ENCODE results near the gene LAMA2.
"Not testable (repeated sequence)": the region's sequence is repeated elsewhere in the genome, so short reads cannot be mapped to it uniquely, and the experiment has no call there.

LAMA2 gene

GRCh38 chr6:129073051-129073450 is 190.1 kb downstream of the LAMA2 start:
- DNase-seq (ENCODE audit: low read depth, low spot score), result no peak

DNA sequence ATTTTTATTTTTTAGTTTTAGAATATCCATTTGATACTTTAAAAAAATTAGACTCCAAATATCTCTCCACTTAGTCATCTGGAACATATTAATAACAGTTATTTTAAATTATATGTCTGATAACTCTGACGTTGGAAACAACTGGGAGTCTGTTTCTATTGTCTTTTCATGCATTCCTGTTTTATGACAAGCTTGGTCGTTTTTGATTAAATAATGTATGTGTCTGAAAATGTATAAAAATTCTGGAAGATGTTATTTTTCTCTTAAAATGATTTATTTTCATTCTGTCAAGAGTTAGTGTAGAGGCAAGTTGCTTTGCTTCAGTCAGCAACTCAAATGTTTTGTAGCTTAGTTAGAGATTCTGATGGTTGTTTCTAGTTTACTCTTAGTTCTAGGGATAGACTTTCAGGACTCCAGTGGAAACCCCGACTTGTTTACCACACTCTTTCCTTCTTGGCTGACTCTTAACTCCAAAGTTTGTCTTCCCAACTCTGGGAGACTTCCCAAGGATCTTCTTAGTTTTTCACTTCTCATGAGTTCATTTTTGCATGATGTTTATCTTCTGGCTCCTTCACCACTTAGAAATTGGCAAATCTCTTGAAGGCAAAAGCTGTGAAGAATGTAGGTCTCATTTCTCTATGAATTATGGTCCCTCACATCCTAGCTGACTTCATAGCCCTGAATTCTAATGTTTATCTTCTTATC is 190.9 kb downstream of the LAMA2 start:
- DNase-seq (ENCODE audit: low read depth, low spot score), result no peak

GRCh38 chr6:129084406-129084805 is 201.5 kb downstream of the LAMA2 start:
- no peak for DNase-seq (ENCODE audit: low read depth, low spot score)

GRCh38 chr6:129088481-129088880 is 205.5 kb downstream of the LAMA2 start:
- DNase-seq (ENCODE audit: low read depth, low spot score), result not testable (repeated sequence)

GRCh38 chr6:129089357-129089756 is 206.4 kb downstream of the LAMA2 start:
- DNase-seq (ENCODE audit: low read depth, low spot score), result no peak

- DNase-seq (ENCODE audit: low read depth, low spot score), result no peak
Observed at GRCh38 chr6:129094147-129094546, 211.2 kb downstream of the LAMA2 start.

- no peak for DNase-seq (ENCODE audit: low read depth, low spot score)
Observed at GRCh38 chr6:129096651-129097290, 213.8 kb downstream of the LAMA2 start.

GRCh38 chr6:129098061-129098553 is 215.2 kb downstream of the LAMA2 start:
- DNase-seq (ENCODE audit: low read depth, low spot score), result no peak

- DNase-seq (ENCODE audit: low read depth, low spot score), result no peak
Observed at GRCh38 chr6:129099696-129100095, 216.8 kb downstream of the LAMA2 start.

DNA sequence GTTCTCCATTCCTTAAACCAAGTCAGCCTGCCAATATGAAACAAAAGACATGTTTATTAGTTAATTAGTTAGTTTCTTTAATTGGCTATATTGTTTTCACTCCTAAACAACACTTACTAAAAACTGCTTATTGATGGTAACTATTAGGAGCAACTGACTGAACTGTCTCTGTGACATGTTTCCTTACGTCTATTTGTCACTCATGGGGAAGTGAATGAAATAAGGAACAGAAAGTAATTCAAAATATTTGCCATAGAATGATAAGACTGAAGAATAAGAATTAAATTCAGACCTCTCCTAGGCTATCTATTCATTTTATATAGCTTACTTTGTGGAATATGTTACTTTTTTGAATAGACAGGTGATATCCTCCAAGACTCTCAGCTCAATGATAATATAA is 217.2 kb downstream of the LAMA2 start:
- no peak for DNase-seq (ENCODE audit: low read depth, low spot score)

GRCh38 chr6:129102741-129103140 is 219.8 kb downstream of the LAMA2 start:
- DNase-seq (ENCODE audit: low read depth, low spot score), result no peak

- no peak for DNase-seq (ENCODE audit: low read depth, low spot score)
Observed at GRCh38 chr6:129104131-129104530, 221.2 kb downstream of the LAMA2 start.

- no peak for DNase-seq (ENCODE audit: low read depth, low spot score)
Observed at GRCh38 chr6:129104560-129104959, 221.6 kb downstream of the LAMA2 start.

- no peak for DNase-seq (ENCODE audit: low read depth, low spot score)
Observed at GRCh38 chr6:129105035-129105434, 222.1 kb downstream of the LAMA2 start.

DNA sequence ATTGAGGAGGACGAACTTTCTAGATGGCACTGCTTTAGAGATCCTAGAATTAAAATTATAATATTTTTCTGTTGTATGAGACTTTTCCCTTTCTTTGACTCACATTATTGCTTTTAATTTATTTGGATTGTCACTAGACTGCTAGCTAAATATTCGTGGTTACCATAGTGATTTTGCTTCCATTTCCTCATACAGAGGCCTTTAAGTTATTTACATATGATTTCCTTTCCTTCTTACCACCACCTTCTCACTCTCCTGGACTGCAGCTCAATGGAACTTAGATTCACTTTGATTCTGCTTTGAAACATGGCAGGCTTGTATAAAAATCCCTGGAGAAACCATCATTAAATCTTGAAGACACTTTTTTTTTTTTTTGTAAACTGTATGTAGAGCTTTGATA is 222.9 kb downstream of the LAMA2 start:
- DNase-seq (ENCODE audit: low read depth, low spot score), result no peak

GRCh38 chr6:129108337-129108736 is 225.4 kb downstream of the LAMA2 start:
- no peak for DNase-seq (ENCODE audit: low read depth, low spot score)

GRCh38 chr6:129110690-129111343 is 227.9 kb downstream of the LAMA2 start:
- DNase-seq (ENCODE audit: low read depth, low spot score), result no peak

- DNase-seq (ENCODE audit: low read depth, low spot score), result no peak
Observed at GRCh38 chr6:129111346-129111745, 228.4 kb downstream of the LAMA2 start.

DNA sequence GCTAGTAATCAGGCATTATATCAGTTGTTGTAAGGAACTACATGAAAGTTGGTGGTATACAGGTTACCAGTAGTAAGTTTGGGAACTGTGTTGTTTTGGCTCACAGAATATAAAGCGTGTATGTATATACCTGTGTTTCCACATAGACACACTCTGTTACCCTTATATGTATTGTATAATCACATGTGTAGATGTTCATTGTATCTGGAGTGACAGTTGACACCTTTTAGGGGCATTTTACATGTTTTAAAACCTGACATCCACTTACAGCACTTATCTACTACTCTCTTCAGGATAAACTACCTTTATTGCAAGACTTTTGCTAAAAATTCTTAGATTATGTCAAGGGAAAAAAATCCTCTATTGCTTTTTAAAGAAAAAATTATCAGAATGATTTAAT is 228.9 kb downstream of the LAMA2 start:
- no peak for DNase-seq (ENCODE audit: low read depth, low spot score)

DNA sequence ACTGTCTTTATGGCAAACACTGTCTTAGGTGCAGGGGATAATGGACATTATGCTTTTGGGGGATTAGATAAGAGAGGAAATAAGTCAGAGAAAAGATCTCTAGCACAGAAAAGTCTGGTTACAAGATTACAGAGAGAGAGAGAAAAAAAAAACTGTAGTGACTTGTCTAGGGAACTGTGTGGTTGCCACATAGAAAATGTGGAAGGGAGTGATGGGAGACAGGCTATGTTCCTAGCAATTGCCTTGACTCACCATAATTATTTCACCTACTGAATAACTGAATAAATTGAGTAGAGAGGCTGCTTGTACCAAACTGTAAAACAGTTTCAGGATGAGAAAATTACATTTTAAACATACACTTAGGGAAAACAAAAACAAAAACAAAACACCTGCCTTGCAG is 229.7 kb downstream of the LAMA2 start:
- no peak for DNase-seq (ENCODE audit: low read depth, low spot score)

- DNase-seq (ENCODE audit: low read depth, low spot score), result no peak
Observed at GRCh38 chr6:129113637-129114036, 230.7 kb downstream of the LAMA2 start.

GRCh38 chr6:129114636-129115391 is 231.9 kb downstream of the LAMA2 start:
- DNase-seq (ENCODE audit: low read depth, low spot score), result no peak

All from iPS DF 19.7 (cell line).